Hepatocyte (in vitro differentiated cells): ENCODE data around the gene ASXL1. TPM values are rescaled to one million over a fixed set of nuclear protein-coding genes. Genes with fewer than 3 reads are reported as not detected.

Source experiments
- DNase-seq: peaks from one replicate; pipeline ENCODE4 v3.0.0-alpha.2; 2016; ENCODE audit warnings: low spot score
- H2AFZ ChIP-seq: fragments of 200-600 bp; sonication (generic); 2 replicates; pipeline ENCODE4 v1.6.0; 2016; ENCODE audit warnings: antibody characterized with exemption, mild to moderate bottlenecking
- H3K27ac ChIP-seq: fragments of 200-600 bp; sonication (generic); 2 replicates; pipeline ENCODE4 v1.5.1; 2016; ENCODE audit warnings: mild to moderate bottlenecking
- H3K27me3 ChIP-seq: fragments of 200-600 bp; sonication (generic); 2 replicates; pipeline ENCODE4 v1.6.1; 2016
- H3K36me3 ChIP-seq: fragments of 200-600 bp; sonication (generic); replicated peaks from 2 replicates; pipeline ENCODE4 v1.5.1; 2016; ENCODE audit warnings: low read depth; ENCODE audit not compliant: insufficient read depth
- H3K4me1 ChIP-seq: fragments of 200-600 bp; sonication (generic); 2 replicates; pipeline ENCODE4 v1.5.1; 2016; ENCODE audit warnings: mild to moderate bottlenecking, moderate library complexity; ENCODE audit not compliant: insufficient read depth
- H3K4me2 ChIP-seq: fragments of 200-600 bp; sonication (generic); 2 replicates; pipeline ENCODE4 v1.6.0; 2016
- H3K4me3 ChIP-seq: fragments of 200-600 bp; sonication (generic); 2 replicates; pipeline ENCODE4 v1.5.1; 2016; ENCODE audit warnings: mild to moderate bottlenecking
- H3K79me2 ChIP-seq: fragments of 200-600 bp; sonication (generic); 2 replicates; pipeline ENCODE4 v1.6.0; 2017; ENCODE audit warnings: mild to moderate bottlenecking
- H3K9me2 ChIP-seq: fragments of 200-600 bp; sonication (generic); replicated peaks from 2 replicates; pipeline ENCODE4 v1.6.0; 2017; ENCODE audit warnings: mild to moderate bottlenecking; ENCODE audit not compliant: insufficient read depth
- H3K9me3 ChIP-seq: fragments of 200-600 bp; sonication (generic); 2 replicates; pipeline ENCODE4 v1.5.1; 2016; ENCODE audit warnings: low read depth, mild to moderate bottlenecking
- H4K20me1 ChIP-seq: fragments of 200-600 bp; sonication (generic); 2 replicates; pipeline ENCODE4 v1.6.0; 2016; ENCODE audit warnings: mild to moderate bottlenecking; ENCODE audit not compliant: insufficient read depth, poor library complexity, severe bottlenecking
- CTCF ChIP-seq: fragments of 200-600 bp; sonication (generic); IDR thresholded peaks from 2 replicates; pipeline ENCODE4 v1.5.1; 2016; ENCODE audit warnings: antibody characterized with exemption, mild to moderate bottlenecking; ENCODE audit not compliant: poor library complexity
- EZH2 ChIP-seq: fragments of 200-600 bp; sonication (generic); IDR thresholded peaks from 2 replicates; pipeline ENCODE4 v1.6.1; 2016; ENCODE audit warnings: antibody characterized with exemption, mild to moderate bottlenecking, borderline replicate concordance
- EZH2phosphoT487 ChIP-seq: fragments of 200-600 bp; sonication (generic); IDR thresholded peaks from one replicate; pipeline ENCODE4 v1.6.1; 2018; ENCODE audit warnings: antibody characterized with exemption, mild to moderate bottlenecking, low read depth, moderate library complexity; ENCODE audit not compliant: unreplicated experiment, severe bottlenecking
- WGBS: methylation state at CpG from one replicate; pipeline ENCODE4 v1.1.6; 2016; ENCODE audit warnings: low lambda C conversion rate; ENCODE audit errors: missing lambda C conversion rate; 5-methylcytosine and 5-hydroxymethylcytosine counted together
- polyA plus RNA-seq: library from polyadenylated mRNA; unstranded; fragments of >200 nt; fragmentation: Nextera tagmentation; extraction: Ambion mirVana; gene quantifications from 2 replicates; pipeline ENCODE4 v1.2.1, GENCODE V29; 2016
- total RNA-seq: library from RNA; depleted of rRNA; stranded (reverse); fragments of >200 nt; gene quantifications from 2 replicates; pipeline ENCODE4 v1.2.3, GENCODE V29; 2014

ASXL1 gene
- total and polyA plus RNA-seq, 2 experiments from 2014 or later: 82.0 to 95.6 TPM

GRCh38 chr20:32478576-32478975, 120.4 kb downstream of the ASXL1 start:
- peak; percentile 6 for DNase-seq
- H3K79me2 ChIP-seq: peaks cover 87% of the 10 kb centered on the region
- H3K4me1 ChIP-seq: peaks cover 82% of the 10 kb centered on the region
- H3K4me3 ChIP-seq: no peak overlapping the region
- no peak overlapping the region for H3K4me2 ChIP-seq
- no peak overlapping the region for H2AFZ ChIP-seq
- no peaks in the 10 kb centered on the region for H3K27me3 ChIP-seq
- H3K36me3 ChIP-seq: no peaks in the 10 kb centered on the region
- TF ChIP-seq CTCF: no peak
- TF ChIP-seq EZH2: no peak
- TF ChIP-seq EZH2phosphoT487: no peak
- WGBS: 90% methylated on average over 7 of the region's 7 CpGs
- peak overlapping the region; percentile 96 for H3K27ac ChIP-seq
- no peaks in the 10 kb centered on the region for H3K9me2 ChIP-seq
- H4K20me1 ChIP-seq: peaks cover 83% of the 10 kb centered on the region
- H3K9me3 ChIP-seq: no peaks in the 10 kb centered on the region

- Histone ChIP-seq H3K4me1 (peaks cover 78% of the 10 kb centered on the region), H3K4me2 (peak overlapping the region; percentile 99), H3K27me3 (no peaks in the 10 kb centered on the region), H4K20me1 (peaks cover 79% of the 10 kb centered on the region), H3K4me3 (no peak overlapping the region), H3K9me2 (no peaks in the 10 kb centered on the region), H3K9me3 (no peaks in the 10 kb centered on the region), H2AFZ (no peak overlapping the region), H3K79me2 (peaks cover 84% of the 10 kb centered on the region), H3K27ac (peak overlapping the region; percentile 96), H3K36me3 (no peaks in the 10 kb centered on the region)
- TF ChIP-seq EZH2phosphoT487 (no peak), EZH2 (no peak), CTCF (no peak)
- DNase-seq: peak; percentile 7
- WGBS: 81% methylated on average over 5 of the region's 5 CpGs
Measured at GRCh38 chr20:32479012-32479411, 120.9 kb downstream of the ASXL1 start.

GRCh38 chr20:32479697-32480171, 121.6 kb downstream of the ASXL1 start:
- H3K27me3 ChIP-seq: no peaks in the 10 kb centered on the region
- no peaks in the 10 kb centered on the region for H3K9me2 ChIP-seq
- H3K4me2 ChIP-seq: peak overlapping the region; percentile 99
- H3K4me3 ChIP-seq: no peak overlapping the region
- no peak overlapping the region for H2AFZ ChIP-seq
- peaks cover 72% of the 10 kb centered on the region for H4K20me1 ChIP-seq
- H3K27ac ChIP-seq: peak overlapping the region; percentile 96
- peaks cover 82% of the 10 kb centered on the region for H3K79me2 ChIP-seq
- H3K9me3 ChIP-seq: no peaks in the 10 kb centered on the region
- H3K4me1 ChIP-seq: peaks cover 71% of the 10 kb centered on the region
- H3K36me3 ChIP-seq: no peaks in the 10 kb centered on the region
- peak; percentile 55 for DNase-seq
- 27% methylated on average over 2 of the region's 2 CpGs for WGBS
- TF ChIP-seq EZH2 (no peak), CTCF (no peak), EZH2phosphoT487 (no peak)
